NCI-H2196 (cell line): ENCODE measurements around the gene ADAM30.

Experiments used
- DNase-seq: peaks from one replicate; lab custom pipeline; 2025; ENCODE audit not compliant: unreplicated experiment; lab: John Stamatoyannopoulos, UW

ADAM30 gene

GRCh38 chr1:119909890-119910596 is 13.7 kb upstream of the ADAM30 start:
- DNase-seq: no peak

- no peak for DNase-seq
Measured at GRCh38 chr1:119908661-119909060, 12.3 kb upstream of the ADAM30 start.

DNA sequence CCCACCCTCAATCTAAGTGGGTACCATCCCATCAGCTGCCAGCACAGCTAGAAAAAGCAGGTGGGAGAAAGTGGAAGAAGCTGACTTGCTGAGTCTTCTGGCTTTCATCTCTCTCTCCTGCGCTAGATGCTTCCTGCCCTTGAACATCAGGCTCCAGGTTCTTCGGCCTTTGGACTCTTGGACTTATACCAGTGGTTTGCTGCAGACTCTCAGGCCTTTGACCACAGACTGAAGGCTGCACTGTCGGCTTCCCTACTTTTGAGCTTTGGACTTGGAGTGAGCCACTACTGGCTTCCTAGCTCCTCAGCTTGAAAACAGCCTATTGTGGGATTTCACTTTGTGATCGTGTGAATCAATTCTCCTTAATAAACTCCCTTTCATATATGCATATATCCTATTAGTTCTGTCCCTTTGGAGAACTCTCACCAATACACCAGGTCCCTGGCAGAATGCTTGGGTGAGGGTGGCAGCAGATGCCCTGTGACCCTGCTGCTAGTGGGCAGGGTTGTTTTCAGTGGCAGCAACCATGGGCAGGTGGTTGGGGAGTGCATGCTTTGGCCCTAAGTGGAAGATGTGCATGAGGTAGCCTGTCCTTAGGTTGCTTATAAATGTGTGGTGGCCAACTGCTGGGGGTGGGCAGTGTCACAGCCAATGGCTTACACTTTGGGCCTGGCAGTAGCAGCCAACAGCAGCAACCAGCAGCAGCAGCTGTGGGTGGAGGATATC is 10.8 kb upstream of the ADAM30 start:
- DNase-seq: no peak

DNA sequence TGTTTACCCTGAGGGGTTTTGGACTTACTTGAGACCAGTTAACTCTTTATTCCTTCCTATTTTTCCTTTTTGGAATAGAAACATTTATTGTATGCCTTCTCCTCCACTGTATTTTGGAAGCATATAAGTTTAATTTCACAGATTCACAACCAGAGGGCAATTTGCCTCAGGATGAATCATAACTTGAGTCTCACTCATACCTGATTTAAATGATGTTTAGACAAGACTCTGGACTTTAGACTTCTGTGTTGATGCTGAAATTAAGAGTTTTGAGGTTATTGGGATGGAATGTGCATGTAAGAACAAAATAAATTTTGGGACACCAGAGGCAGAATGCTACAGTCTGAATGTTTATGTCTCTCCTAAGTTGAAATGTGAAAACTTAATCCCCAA is 7.1 kb upstream of the ADAM30 start:
- no peak for DNase-seq

GRCh38 chr1:119902775-119903442 is 6.6 kb upstream of the ADAM30 start:
- no peak for DNase-seq

- no peak for DNase-seq
Measured at GRCh38 chr1:119898981-119899720, 2.8 kb upstream of the ADAM30 start.

GRCh38 chr1:119898530-119898929 is 2.2 kb upstream of the ADAM30 start:
- no peak for DNase-seq

DNA sequence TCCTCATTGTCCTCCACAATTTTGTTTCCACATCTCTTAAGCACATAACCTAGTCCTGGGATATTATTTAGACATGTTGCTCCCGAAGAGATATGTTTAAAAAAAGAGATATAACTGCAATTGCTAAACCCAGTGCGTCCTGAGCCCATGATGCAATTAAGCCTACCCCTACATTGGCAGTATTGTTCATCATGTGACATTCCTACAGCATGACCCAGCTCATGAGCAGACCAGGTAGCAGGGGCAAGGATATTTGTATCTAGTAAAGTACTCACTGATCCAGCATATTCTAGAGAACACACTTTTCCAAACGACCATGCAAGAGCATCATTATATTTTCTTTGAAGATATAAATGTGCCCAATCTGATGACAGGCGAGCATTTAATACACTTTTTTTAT is 1.2 kb downstream of the ADAM30 start:
- DNase-seq: no peak

GRCh38 chr1:119893827-119894700 is 2.3 kb downstream of the ADAM30 start:
- no peak for DNase-seq

GRCh38 chr1:119893238-119893791 is 3.0 kb downstream of the ADAM30 start:
- no peak for DNase-seq

DNA sequence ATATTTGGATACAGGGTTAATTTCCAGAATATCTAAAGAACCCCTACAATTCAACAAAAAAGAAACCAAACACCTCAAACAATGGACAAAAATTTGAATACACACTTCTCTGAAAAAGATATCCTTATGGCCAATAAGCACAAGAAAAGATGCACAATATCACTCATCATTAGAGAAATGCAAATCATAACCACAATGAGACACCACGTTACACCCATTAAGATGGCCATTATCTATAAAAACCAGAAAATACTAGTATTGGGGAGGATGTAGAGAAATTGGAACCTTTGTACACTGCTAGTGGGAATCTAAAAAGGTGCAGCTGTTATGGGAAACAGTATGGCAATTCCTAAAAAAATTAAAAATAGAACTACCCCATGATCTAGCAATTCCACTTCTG is 4.9 kb downstream of the ADAM30 start:
- DNase-seq: no peak

- no peak for DNase-seq
Measured at GRCh38 chr1:119888476-119888875, 7.8 kb downstream of the ADAM30 start.

- no peak for DNase-seq
Measured at GRCh38 chr1:119887427-119887826, 8.9 kb downstream of the ADAM30 start.

DNA sequence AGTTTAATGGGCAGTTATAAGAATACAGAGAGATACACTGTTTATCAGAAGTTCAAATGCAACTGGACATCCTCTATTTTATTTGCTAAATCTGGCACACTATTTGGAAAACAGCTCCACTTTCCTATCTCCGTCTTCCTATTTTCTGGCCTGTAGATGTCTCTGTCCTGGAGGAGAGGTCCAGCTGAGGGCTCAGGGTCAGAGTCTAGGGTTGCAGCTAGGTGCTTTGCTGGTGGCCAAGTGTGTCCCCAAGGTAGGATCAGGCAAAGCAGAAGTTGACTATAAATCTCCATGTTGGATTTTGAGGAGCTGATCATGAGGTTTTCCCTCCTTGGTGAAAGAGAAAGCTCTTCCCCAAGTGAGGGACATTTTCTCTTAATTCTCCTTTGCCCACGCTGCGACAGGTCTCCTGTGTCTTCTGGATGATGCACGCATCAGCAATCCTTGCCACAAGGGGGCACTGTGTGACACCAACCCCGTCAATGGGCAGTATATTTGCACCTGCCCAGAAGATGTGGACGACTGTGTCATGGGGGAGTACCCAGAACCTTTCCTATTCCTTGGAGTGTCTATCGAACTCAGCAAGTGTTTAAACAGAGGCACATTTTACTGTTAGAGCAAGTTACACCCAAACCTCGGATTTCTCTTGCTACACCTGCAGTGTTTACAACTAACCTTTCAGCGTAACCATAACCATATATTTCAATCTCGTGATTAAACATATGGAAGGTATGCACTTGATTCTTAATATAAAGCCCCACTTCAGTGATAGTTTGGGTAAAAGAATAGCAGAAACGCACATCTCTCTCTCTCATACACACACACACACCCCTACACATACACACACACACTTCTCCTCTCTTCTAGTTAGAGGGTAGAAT is 10.2 kb downstream of the ADAM30 start:
- peak; percentile 24 for DNase-seq

GRCh38 chr1:119884711-119885110 is 11.6 kb downstream of the ADAM30 start:
- DNase-seq: no peak

DNA sequence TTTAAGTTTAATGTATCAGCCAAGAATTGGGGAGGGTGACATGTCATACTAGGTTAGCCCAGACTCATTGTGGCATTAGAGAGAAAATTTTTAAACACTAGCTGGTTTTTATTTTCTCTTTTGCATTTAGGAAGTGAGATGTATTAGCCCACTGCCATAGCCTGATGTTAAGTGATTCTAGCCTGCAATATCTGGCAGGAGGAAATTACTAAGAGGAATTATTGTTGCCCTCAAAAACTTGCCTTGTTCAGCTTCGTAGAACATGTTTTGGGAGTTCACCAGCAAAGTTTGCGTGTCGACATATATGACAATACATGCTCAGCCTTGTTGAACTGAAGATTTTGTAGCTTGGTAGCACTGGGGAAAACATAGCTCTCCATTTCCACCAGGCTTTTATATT is 12.5 kb downstream of the ADAM30 start:
- DNase-seq: no peak

GRCh38 chr1:119882132-119883049 is 13.9 kb downstream of the ADAM30 start:
- no peak for DNase-seq
